H9 (cell line): Measurements from ENCODE around the gene IGFLR1. TPM values are rescaled to one million over a fixed set of nuclear protein-coding genes. Genes with fewer than 3 reads are reported as not detected.
A peak's percentile ranks its signal among the peaks of the same experiment; 100 is the strongest.

Source experiments
- DNase-seq: peaks from one replicate; pipeline ENCODE4 v3.0.0-alpha.2; 2017
- H2AFZ ChIP-seq: one replicate; pipeline ENCODE4 v1.6.1; 2013; ENCODE audit warnings: mild to moderate bottlenecking, low read length, control low read depth, moderate library complexity
- H2AK5ac ChIP-seq: 2 replicates; pipeline ENCODE4 v1.6.1; 2013; ENCODE audit warnings: low read length, control low read depth, mixed read lengths; ENCODE audit not compliant: insufficient read length
- H2BK120ac ChIP-seq: one replicate; pipeline ENCODE4 v1.6.1; 2013; ENCODE audit warnings: low read depth, mild to moderate bottlenecking, low read length, control low read depth, inconsistent platforms; ENCODE audit not compliant: poor library complexity, severe bottlenecking
- H2BK12ac ChIP-seq: 2 replicates; pipeline ENCODE4 v1.6.1; 2013; ENCODE audit warnings: low read length, control low read depth, mixed read lengths, low read depth; ENCODE audit not compliant: insufficient read length
- H2BK15ac ChIP-seq: 2 replicates; pipeline ENCODE4 v1.6.1; 2013; ENCODE audit warnings: low read depth, low read length, control low read depth
- H2BK20ac ChIP-seq: one replicate; pipeline ENCODE4 v1.6.1; 2013; ENCODE audit warnings: low read depth, mild to moderate bottlenecking, low read length, control low read depth, inconsistent platforms; ENCODE audit not compliant: poor library complexity, severe bottlenecking
- H2BK5ac ChIP-seq: 2 replicates; pipeline ENCODE4 v1.6.1; 2013; ENCODE audit warnings: low read length, control low read depth, mixed read lengths; ENCODE audit not compliant: insufficient read length
- H3K14ac ChIP-seq: 2 replicates; pipeline ENCODE4 v1.6.1; 2013; ENCODE audit warnings: low read length, control low read depth; ENCODE audit not compliant: insufficient read depth
- H3K18ac ChIP-seq: 2 replicates; pipeline ENCODE4 v1.6.1; 2013; ENCODE audit warnings: low read depth, mild to moderate bottlenecking, mixed read lengths, low read length, control low read depth; ENCODE audit not compliant: insufficient read length
- H3K23ac ChIP-seq: 2 replicates; pipeline ENCODE4 v1.6.1; 2013; ENCODE audit warnings: low read length, control low read depth, mixed read lengths, low read depth; ENCODE audit not compliant: insufficient read length
- H3K23me2 ChIP-seq: 2 replicates; pipeline ENCODE4 v1.6.1; 2013; ENCODE audit warnings: low read depth, mild to moderate bottlenecking, mixed read lengths, low read length, control low read depth; ENCODE audit not compliant: insufficient read length, poor library complexity, severe bottlenecking
- H3K27ac ChIP-seq: 2 replicates; pipeline ENCODE4 v1.5.1; 2013; ENCODE audit warnings: low read length, control low read depth, mixed read lengths, low read depth; ENCODE audit not compliant: insufficient read length
- H3K27me3 ChIP-seq: 2 replicates; pipeline ENCODE4 v1.6.1; 2013; ENCODE audit warnings: low read length, control low read depth, inconsistent platforms; ENCODE audit not compliant: insufficient read depth
- H3K4ac ChIP-seq: 2 replicates; pipeline ENCODE4 v1.6.1; 2013; ENCODE audit warnings: low read depth, mild to moderate bottlenecking, control low read depth, inconsistent platforms, low read length, moderate library complexity
- H3K4me1 ChIP-seq: 2 replicates; pipeline ENCODE4 v1.6.1; 2013; ENCODE audit warnings: low read length, control low read depth, inconsistent platforms; ENCODE audit not compliant: insufficient read depth
- H3K4me2 ChIP-seq: 2 replicates; pipeline ENCODE4 v1.6.1; 2013; ENCODE audit warnings: low read length, control low read depth, mixed read lengths; ENCODE audit not compliant: insufficient read length, insufficient read depth
- H3K56ac ChIP-seq: 2 replicates; pipeline ENCODE4 v1.6.1; 2013; ENCODE audit warnings: low read depth, mild to moderate bottlenecking, mixed read lengths, low read length, control low read depth; ENCODE audit not compliant: insufficient read length
- H3K79me1 ChIP-seq: 2 replicates; pipeline ENCODE4 v1.6.1; 2013; ENCODE audit warnings: low read depth, mild to moderate bottlenecking, moderate library complexity, low read length, control low read depth, inconsistent platforms; ENCODE audit not compliant: insufficient read depth, poor library complexity, severe bottlenecking
- H3K79me2 ChIP-seq: 2 replicates; pipeline ENCODE4 v1.6.1; 2013; ENCODE audit warnings: low read length, control low read depth, inconsistent platforms; ENCODE audit not compliant: insufficient read depth
- H3K9ac ChIP-seq: 2 replicates; pipeline ENCODE4 v1.6.1; 2013; ENCODE audit warnings: low read length, control low read depth, mixed read lengths; ENCODE audit not compliant: insufficient read length; ENCODE audit errors: extremely low read depth
- H3K9me3 ChIP-seq: one replicate; pipeline ENCODE4 v1.6.1; 2013; ENCODE audit warnings: low read depth, low read length, inconsistent platforms; ENCODE audit not compliant: control insufficient read depth
- H3T11ph ChIP-seq: one replicate; pipeline ENCODE4 v1.6.1; 2013; ENCODE audit warnings: mild to moderate bottlenecking, low read length, control low read depth, inconsistent platforms
- H4K20me1 ChIP-seq: one replicate; pipeline ENCODE4 v1.6.1; 2013; ENCODE audit not compliant: control insufficient read depth, insufficient read length, insufficient read depth
- H4K5ac ChIP-seq: 2 replicates; pipeline ENCODE4 v1.6.1; 2013; ENCODE audit warnings: low read depth, mild to moderate bottlenecking, mixed read lengths, low read length, control low read depth; ENCODE audit not compliant: insufficient read length
- H4K8ac ChIP-seq: replicated peaks from 2 replicates; pipeline ENCODE4 v1.6.1; 2013; ENCODE audit warnings: low read length, control low read depth, mixed read lengths, low read depth; ENCODE audit not compliant: insufficient read length
- H4K91ac ChIP-seq: 2 replicates; pipeline ENCODE4 v1.6.1; 2013; ENCODE audit warnings: low read depth, mild to moderate bottlenecking, moderate library complexity, mixed read lengths, low read length, control low read depth; ENCODE audit not compliant: insufficient read length
- H3K27ac Mint-ChIP-seq, 3 experiments: 2 replicates in 2 of 3; 3 replicates in 1 of 3; pipeline ENCODE4 v1.8.0; 2020 to 2021; ENCODE audit warnings: mixed read lengths in 3 of 3, mild to moderate bottlenecking in 1 of 3, moderate library complexity in 1 of 3
- H3K27me3 Mint-ChIP-seq: 2 replicates; pipeline ENCODE4 v1.8.0; 2021; ENCODE audit warnings: low read depth, mild to moderate bottlenecking, moderate library complexity, mixed read lengths
- H3K36me3 Mint-ChIP-seq, 3 experiments: 2 replicates in 2 of 3; 3 replicates in 1 of 3; pipeline ENCODE4 v1.8.0; 2020 to 2021; ENCODE audit warnings: low read depth in 3 of 3, mixed read lengths in 3 of 3; ENCODE audit not compliant: insufficient read depth in 1 of 3
- H3K4me1 Mint-ChIP-seq, 2 experiments: 2 replicates each; pipeline ENCODE4 v1.8.0; 2020; ENCODE audit warnings: mixed read lengths in 2 of 2
- H3K4me3 Mint-ChIP-seq, 2 experiments: 2 replicates in 1 of 2; 3 replicates in 1 of 2; pipeline ENCODE4 v1.8.0; 2020 to 2021; ENCODE audit warnings: mild to moderate bottlenecking in 2 of 2, mixed read lengths in 2 of 2, moderate library complexity in 1 of 2
- H3K9me3 Mint-ChIP-seq, 2 experiments: 2 replicates in 1 of 2; 3 replicates in 1 of 2; pipeline ENCODE4 v1.8.0; 2020; ENCODE audit warnings: mild to moderate bottlenecking in 2 of 2, mixed read lengths in 2 of 2, moderate library complexity in 1 of 2
- WGBS: extraction: QIAGEN DNeasy Blood & Tissue Kit; methylation state at CpG from one replicate; pipeline ENCODE4 v1.1.7; 2013; ENCODE audit warnings: missing lambda C conversion rate, low lambda C conversion rate, mixed read lengths; ENCODE audit not compliant: insufficient read length; ENCODE audit errors: extremely low coverage; 5-methylcytosine and 5-hydroxymethylcytosine counted together
- total RNA-seq: library from RNA; stranded (reverse); gene quantifications from 2 replicates; pipeline ENCODE4 v1.2.1, GENCODE V29; 2021
- TF ChIP-seq, protein P1 (sequence below): fragments of 200-600 bp; sonication (generic); conservative IDR thresholded peaks from 3 replicates; pipeline ENCODE4 v1.8.0; 2021; ENCODE audit warnings: antibody characterized with exemption, mild to moderate bottlenecking

The IGFLR1 gene
- total RNA-seq, 1 experiment from 2014 or later, result 2.9 TPM

DNA sequence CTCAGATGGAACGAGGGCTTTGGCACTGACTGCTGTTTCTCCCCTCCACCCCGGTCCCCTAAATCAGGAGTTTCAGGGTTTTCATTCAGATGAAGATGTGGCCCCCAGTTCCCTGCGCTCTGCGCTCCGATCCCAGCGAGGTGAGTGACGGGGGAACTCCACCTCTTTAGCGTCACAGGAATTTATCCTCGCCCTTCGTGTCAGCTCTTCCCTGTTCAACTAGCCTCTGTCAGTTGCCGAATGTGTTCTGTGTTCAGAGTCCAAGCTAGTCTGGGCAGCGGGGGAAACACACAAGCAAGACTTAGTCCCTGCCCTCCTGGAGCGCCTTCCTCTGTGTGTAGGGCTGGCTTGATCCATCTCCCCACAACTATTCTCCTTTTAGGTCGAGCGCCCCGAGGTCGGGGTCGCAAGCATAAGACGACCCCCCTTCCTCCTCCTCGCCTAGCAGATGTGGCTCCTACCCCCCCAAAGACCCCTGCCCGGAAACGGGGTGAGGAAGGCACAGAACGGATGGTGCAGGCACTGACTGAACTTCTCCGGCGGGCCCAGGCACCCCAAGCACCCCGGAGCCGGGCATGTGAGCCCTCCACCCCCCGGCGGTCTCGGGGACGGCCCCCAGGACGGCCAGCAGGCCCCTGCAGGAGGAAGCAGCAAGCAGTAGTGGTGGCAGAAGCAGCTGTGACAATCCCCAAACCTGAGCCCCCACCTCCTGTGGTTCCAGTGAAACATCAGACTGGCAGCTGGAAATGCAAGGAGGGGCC lies 22.7 kb downstream of the IGFLR1 start:
- H3K9me3 ChIP-seq, result no peaks in the 10 kb centered on the region
- no peak overlapping the region for H2AK5ac ChIP-seq
- 0 out of 7 replicates have a peak overlapping the region, but pooled peaks of 1 of the 3 experiments have one; percentile 34 for H3K27ac Mint-ChIP-seq
- peak overlapping the region; percentile 87 to 92 for H3K4me3 Mint-ChIP-seq
- peak overlapping the region; percentile 89 for H3K4me2 ChIP-seq
- H4K91ac ChIP-seq, result no peak overlapping the region
- peaks cover 6% of the 10 kb centered on the region for H4K20me1 ChIP-seq
- no peak overlapping the region for H2BK20ac ChIP-seq
- H3K14ac ChIP-seq, result no peak overlapping the region
- no peak overlapping the region for H2AFZ ChIP-seq
- peak overlapping the region; percentile 75 for H3K9ac ChIP-seq
- H3K4me1 Mint-ChIP-seq, result peaks cover 26 to 27% of the 10 kb centered on the region in 2 experiments
- no peak overlapping the region for H3K23ac ChIP-seq
- H3K27ac ChIP-seq, result no peak overlapping the region
- H3K18ac ChIP-seq, result no peak overlapping the region
- no peak overlapping the region for H2BK12ac ChIP-seq
- H2BK120ac ChIP-seq, result no peak overlapping the region
- no peaks in the 10 kb centered on the region for H3K79me1 ChIP-seq
- H3K4ac ChIP-seq, result no peak overlapping the region
- no peak overlapping the region for H2BK15ac ChIP-seq
- TF ChIP-seq, protein P1, sequence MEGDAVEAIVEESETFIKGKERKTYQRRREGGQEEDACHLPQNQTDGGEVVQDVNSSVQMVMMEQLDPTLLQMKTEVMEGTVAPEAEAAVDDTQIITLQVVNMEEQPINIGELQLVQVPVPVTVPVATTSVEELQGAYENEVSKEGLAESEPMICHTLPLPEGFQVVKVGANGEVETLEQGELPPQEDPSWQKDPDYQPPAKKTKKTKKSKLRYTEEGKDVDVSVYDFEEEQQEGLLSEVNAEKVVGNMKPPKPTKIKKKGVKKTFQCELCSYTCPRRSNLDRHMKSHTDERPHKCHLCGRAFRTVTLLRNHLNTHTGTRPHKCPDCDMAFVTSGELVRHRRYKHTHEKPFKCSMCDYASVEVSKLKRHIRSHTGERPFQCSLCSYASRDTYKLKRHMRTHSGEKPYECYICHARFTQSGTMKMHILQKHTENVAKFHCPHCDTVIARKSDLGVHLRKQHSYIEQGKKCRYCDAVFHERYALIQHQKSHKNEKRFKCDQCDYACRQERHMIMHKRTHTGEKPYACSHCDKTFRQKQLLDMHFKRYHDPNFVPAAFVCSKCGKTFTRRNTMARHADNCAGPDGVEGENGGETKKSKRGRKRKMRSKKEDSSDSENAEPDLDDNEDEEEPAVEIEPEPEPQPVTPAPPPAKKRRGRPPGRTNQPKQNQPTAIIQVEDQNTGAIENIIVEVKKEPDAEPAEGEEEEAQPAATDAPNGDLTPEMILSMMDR, result no peak
- H4K5ac ChIP-seq, result no peak overlapping the region
- H2BK5ac ChIP-seq, result no peak overlapping the region
- H3K27me3 ChIP-seq, result no peaks in the 10 kb centered on the region
- H3K4me1 ChIP-seq, result peaks cover 4% of the 10 kb centered on the region; the same call in 1 of the 2 replicates
- peaks cover 25 to 44% (median 43%) of the 10 kb centered on the region in 3 experiments; a peak in 6 of 7 replicates for H3K36me3 Mint-ChIP-seq
- H3K79me2 ChIP-seq, result peaks cover 11% of the 10 kb centered on the region; the same call in 1 of the 2 replicates
- H4K8ac ChIP-seq, result no peak overlapping the region
- H3T11ph ChIP-seq, result no peak overlapping the region
- no peaks in the 10 kb centered on the region; a peak in 1 of 5 replicates for H3K9me3 Mint-ChIP-seq
- H3K56ac ChIP-seq, result no peak overlapping the region
- no peak for DNase-seq
- H3K27me3 Mint-ChIP-seq, result no peaks in the 10 kb centered on the region
- H3K23me2 ChIP-seq, result peaks cover 18% of the 10 kb centered on the region
- whole genome bisulfite sequencing, result no CpG with 5 or more reads among the region's 32 CpGs
